Measurements from ENCODE around the gene MGA.

The MGA gene

GRCh38 chr15:41659190-41659589 lies 1.0 kb upstream of the MGA start:
- no peak for DNase-seq

- DNase-seq: no peak
These were observed 360 bp upstream of the MGA start for GRCh38 chr15:41659855-41660234.

- no peak for DNase-seq
These were observed 893 bp downstream of the MGA start for GRCh38 chr15:41661078-41661517.

GRCh38 chr15:41661518-41662225 lies 1.5 kb downstream of the MGA start:
- peak; percentile 26 for DNase-seq

- DNase-seq: no peak
These were observed 6.2 kb downstream of the MGA start for GRCh38 chr15:41666353-41666920.

GRCh38 chr15:41669701-41670100 lies 9.5 kb downstream of the MGA start:
- DNase-seq: no peak

GRCh38 chr15:41671656-41672648 lies 11.7 kb downstream of the MGA start:
- no peak for DNase-seq

GRCh38 chr15:41675337-41675736 lies 15.1 kb downstream of the MGA start:
- DNase-seq: no peak

GRCh38 chr15:41678742-41679141 lies 18.5 kb downstream of the MGA start:
- DNase-seq: no peak

GRCh38 chr15:41683955-41684354 lies 23.8 kb downstream of the MGA start:
- no peak for DNase-seq

- no peak for DNase-seq
These were observed 28.5 kb downstream of the MGA start for GRCh38 chr15:41688671-41689070.

- DNase-seq: no peak
These were observed 28.9 kb downstream of the MGA start for GRCh38 chr15:41689083-41689482.

GRCh38 chr15:41689834-41690233 lies 29.6 kb downstream of the MGA start:
- no peak for DNase-seq

GRCh38 chr15:41690636-41691035 lies 30.4 kb downstream of the MGA start:
- no peak for DNase-seq

GRCh38 chr15:41691471-41691870 lies 31.3 kb downstream of the MGA start:
- DNase-seq: no peak

GRCh38 chr15:41692049-41692448 lies 31.8 kb downstream of the MGA start:
- no peak for DNase-seq

GRCh38 chr15:41693757-41694156 lies 33.6 kb downstream of the MGA start:
- no peak for DNase-seq

- no peak for DNase-seq
These were observed 35.7 kb downstream of the MGA start for GRCh38 chr15:41695750-41696436.

GRCh38 chr15:41698779-41699178 lies 38.6 kb downstream of the MGA start:
- no peak for DNase-seq

GRCh38 chr15:41703120-41703519 lies 42.9 kb downstream of the MGA start:
- DNase-seq: no peak

- DNase-seq: no peak
These were observed 52.8 kb downstream of the MGA start for GRCh38 chr15:41713047-41713446.

- no peak for DNase-seq
These were observed 54.1 kb downstream of the MGA start for GRCh38 chr15:41714291-41714690.

GRCh38 chr15:41716864-41717263 lies 56.7 kb downstream of the MGA start:
- no peak for DNase-seq

All from NCI-H1092 (cell line).